ENCODE data around the gene P2RX6. TPM values are rescaled to one million over a fixed set of nuclear protein-coding genes. Genes with fewer than 3 reads are reported as not detected.
A peak's percentile ranks its signal among the peaks of the same experiment; 100 is the strongest.

Gene P2RX6
- total and polyA plus RNA-seq, 9 of the 15 experiments (the other 6 are each of a cell fraction or from before 2014, with no cell fraction given) = 0.01 to 3.9 (median 1.5) TPM; not detected in 1

DNA sequence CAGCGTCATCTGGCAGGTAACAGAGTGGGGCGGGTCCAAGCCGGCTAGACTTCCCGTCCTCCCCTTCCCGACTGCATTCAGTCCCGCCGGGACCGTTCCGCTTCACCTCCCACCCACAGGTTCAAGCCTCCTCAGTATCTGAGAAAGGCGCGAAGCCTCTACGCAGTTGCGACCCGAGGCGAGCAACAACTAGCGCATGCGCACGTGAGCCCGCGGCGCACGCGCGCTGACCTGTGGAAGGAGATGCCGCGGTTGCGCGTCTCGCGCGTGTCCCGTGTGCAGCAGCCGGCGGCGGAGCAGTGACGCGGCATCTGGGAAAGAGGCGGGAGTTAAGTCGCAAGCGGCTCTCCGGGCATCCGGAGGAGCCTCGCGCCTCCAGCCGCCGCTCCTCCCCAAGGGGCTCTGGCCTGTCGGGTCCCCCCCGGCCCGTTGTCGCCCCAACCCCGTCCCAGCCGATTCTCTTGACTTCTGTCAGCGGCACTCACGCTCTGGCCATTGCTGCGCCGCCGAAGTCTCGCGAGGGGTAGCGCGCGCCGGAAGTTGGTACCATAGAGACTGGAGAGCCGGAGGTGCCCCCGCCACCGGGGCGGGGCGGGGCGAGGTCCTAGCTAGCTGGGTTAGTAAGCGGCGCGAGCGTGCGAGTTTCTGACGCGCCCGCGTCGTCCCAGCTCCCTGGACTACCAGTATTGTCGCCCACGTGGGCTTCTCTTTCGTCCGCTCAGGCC lies 13.2 kb upstream of the P2RX6 start, which contains the start of gene THAP7 (continued):
- TF ChIP-seq SETDB1 (IDR thresholded peaks at IDR 0.05; ENCODE audit: low read length) (peak; percentile 99), HDAC6 (IDR thresholded peaks at IDR 0.05; ENCODE audit: low read depth, low read length) (peak; percentile 68), TAL1 (IDR thresholded peaks at IDR 0.05) (no peak), SREBF1 (IDR thresholded peaks at IDR 0.05; ENCODE audit: borderline replicate concordance, low read depth, low read length) (peak; percentile 82), PATZ1 (CRISPR knock-in tag; IDR thresholded peaks at IDR 0.05; ENCODE audit: borderline replicate concordance) (no peak), ZNF41 (CRISPR knock-in tag; conservative IDR thresholded peaks at IDR 0.05) (peak; percentile 82; the same call in 1 of the 2 replicates), NFIC (IDR thresholded peaks at IDR 0.05) (no peak), TCF15 (CRISPR knock-in tag; IDR thresholded peaks at IDR 0.05) (peak; percentile 72; the same call in 1 of the 2 replicates), ZNF408 (CRISPR knock-in tag; IDR thresholded peaks at IDR 0.05; ENCODE audit: low read depth) (peak; percentile 56; the same call in 1 of the 2 replicates), CHD1 (IDR thresholded peaks at IDR 0.05; ENCODE audit: low read length) (peak; percentile 5), THRB (CRISPR knock-in tag; conservative IDR thresholded peaks at IDR 0.05) (peak; percentile 88), ETV6 (IDR thresholded peaks at IDR 0.05; ENCODE audit: borderline replicate concordance in 1 of 2, low read depth in 2 of 2, low read length in 1 of 2) (peak in 1 of 2 experiments; percentile 15; a peak in 1 of 4 replicates), ETV6 (CRISPR knock-in tag; IDR thresholded peaks at IDR 0.05; ENCODE audit: borderline replicate concordance) (no peak), CHCHD3 (CRISPR knock-in tag; IDR thresholded peaks at IDR 0.05) (peak; percentile 95), BRD9 (IDR thresholded peaks at IDR 0.05; ENCODE audit: low read depth, partially characterized antibody) (no peak), RAD21 (CRISPR knock-in tag; conservative IDR thresholded peaks at IDR 0.05 in 1 of 2, IDR thresholded peaks at IDR 0.05 in 1 of 2) (peak; percentile 39 to 44; a peak in 2 of 4 replicates)
- TF ChIP-seq, protein P1, sequence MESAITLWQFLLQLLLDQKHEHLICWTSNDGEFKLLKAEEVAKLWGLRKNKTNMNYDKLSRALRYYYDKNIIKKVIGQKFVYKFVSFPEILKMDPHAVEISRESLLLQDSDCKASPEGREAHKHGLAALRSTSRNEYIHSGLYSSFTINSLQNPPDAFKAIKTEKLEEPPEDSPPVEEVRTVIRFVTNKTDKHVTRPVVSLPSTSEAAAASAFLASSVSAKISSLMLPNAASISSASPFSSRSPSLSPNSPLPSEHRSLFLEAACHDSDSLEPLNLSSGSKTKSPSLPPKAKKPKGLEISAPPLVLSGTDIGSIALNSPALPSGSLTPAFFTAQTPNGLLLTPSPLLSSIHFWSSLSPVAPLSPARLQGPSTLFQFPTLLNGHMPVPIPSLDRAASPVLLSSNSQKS (CRISPR knock-in tag; IDR thresholded peaks at IDR 0.05) = peak; percentile 79
- TF ChIP-seq, protein P2, sequence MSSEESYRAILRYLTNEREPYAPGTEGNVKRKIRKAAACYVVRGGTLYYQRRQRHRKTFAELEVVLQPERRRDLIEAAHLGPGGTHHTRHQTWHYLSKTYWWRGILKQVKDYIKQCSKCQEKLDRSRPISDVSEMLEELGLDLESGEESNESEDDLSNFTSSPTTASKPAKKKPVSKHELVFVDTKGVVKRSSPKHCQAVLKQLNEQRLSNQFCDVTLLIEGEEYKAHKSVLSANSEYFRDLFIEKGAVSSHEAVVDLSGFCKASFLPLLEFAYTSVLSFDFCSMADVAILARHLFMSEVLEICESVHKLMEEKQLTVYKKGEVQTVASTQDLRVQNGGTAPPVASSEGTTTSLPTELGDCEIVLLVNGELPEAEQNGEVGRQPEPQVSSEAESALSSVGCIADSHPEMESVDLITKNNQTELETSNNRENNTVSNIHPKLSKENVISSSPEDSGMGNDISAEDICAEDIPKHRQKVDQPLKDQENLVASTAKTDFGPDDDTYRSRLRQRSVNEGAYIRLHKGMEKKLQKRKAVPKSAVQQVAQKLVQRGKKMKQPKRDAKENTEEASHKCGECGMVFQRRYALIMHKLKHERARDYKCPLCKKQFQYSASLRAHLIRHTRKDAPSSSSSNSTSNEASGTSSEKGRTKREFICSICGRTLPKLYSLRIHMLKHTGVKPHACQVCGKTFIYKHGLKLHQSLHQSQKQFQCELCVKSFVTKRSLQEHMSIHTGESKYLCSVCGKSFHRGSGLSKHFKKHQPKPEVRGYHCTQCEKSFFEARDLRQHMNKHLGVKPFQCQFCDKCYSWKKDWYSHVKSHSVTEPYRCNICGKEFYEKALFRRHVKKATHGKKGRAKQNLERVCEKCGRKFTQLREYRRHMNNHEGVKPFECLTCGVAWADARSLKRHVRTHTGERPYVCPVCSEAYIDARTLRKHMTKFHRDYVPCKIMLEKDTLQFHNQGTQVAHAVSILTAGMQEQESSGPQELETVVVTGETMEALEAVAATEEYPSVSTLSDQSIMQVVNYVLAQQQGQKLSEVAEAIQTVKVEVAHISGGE (CRISPR knock-in tag; IDR thresholded peaks at IDR 0.05) = peak in 1 of 3 experiments; percentile 61; a peak in 2 of 6 replicates

Measured in K562 (cell line).